Nucleus accumbens (tissue), 56 donors: ENCODE data around the gene PNPLA7.
"Not testable (repeated sequence)": the region's sequence is repeated elsewhere in the genome, so short reads cannot be mapped to it uniquely, and the experiment has no call there.

Experiments
- DNase-seq, 56 donors: peaks; one replicate each; lab custom pipeline; 2025; lab: John Stamatoyannopoulos, UW

Gene PNPLA7

GRCh38 chr9:137427454-137428310 lies 122.5 kb downstream of the PNPLA7 start:
- no peak for DNase-seq

DNA sequence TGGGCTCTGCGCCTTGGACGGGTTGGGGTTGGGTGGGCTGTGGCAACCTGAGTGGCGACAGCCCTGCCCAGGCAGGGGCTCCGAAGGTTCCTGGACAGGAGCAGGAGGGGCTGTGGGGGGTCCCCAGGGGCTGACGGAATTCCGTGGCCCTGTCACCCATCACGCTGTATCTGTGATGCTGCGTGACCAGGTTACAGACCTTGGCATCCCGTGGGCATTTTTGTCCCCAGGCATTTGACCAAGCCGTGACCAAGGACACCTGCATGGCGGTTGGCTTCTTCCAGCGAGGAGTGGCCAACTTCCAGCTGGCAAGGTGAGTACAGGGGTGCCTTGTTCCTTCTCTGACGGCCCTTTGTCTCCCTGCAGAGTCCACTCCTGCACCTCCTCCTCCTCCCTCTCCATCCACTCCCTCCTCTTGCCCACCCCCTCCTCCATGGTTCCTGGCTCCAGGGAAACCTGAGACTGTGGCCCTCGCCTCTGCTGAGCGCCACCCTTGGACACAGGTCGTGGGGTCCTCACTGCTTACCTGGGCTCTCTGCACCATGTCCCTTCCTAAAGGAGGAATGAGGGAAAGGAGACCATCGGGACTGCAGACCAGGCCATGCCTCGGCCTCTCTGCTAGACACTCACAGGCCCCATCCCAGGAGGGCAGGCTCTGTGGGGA lies 124.1 kb downstream of the PNPLA7 start:
- no peak for DNase-seq

GRCh38 chr9:137423514-137424291 lies 126.5 kb downstream of the PNPLA7 start:
- peak in 1 of 56 donors; percentile 17 for DNase-seq

DNA sequence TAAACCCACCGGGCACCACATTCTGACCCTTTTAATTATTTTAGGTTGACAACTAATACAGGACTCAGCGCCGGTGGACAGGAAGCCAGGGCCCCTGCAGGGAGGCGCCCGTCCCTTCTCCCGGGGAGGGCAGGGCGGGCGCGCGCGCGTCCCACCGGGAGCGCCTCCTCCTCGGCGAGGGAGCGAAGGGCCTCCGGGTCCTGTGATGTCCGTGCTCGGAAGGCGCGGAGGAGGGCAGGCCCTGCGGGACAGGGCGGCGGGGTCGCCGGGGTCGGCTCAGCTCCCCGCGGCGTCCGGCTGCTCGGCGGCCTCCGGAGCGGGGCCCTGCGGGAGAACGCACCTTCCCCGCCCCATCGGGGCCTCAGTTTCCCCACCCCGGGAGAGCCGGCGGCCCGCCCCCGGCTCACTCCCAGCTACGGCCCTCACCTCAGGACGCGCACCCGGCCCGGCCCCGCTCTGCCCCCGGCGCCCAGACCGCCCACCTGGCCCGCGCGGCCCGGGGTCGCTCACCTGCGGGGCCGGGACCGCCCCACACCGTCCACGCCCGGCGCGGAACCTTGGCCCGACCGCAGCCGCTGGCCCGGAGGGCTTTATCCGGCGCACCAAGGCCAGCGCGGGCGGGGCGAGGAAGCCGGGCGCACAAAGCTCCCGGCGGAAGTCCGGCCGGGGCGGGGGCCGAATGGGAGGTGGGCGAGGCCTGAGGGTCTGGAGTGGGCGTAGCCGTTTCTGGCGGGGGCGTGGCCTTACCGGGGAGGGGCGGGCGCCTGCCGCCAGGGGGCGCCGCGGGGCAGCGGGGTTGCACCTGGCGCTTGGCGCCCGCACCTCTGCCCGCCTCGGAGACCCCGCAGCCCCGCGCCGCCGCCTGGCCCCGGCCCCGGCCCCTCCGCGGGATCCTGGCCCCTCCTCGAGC lies 127.3 kb downstream of the PNPLA7 start, which contains the start of the genes EXD3 and NOXA1:
Gene EXD3 (minus strand): TSS at position 559 of the 910 bp plus-strand sequence. CDS start 27,805 bp downstream, outside the sequence.
Gene NOXA1 (plus strand): TSS at position 790 of the 910 bp plus-strand sequence. CDS start 137 bp downstream, outside the sequence.
- DNase-seq = peak in 54 of 56 donors; percentile 26 to 94 (median 78)

DNA sequence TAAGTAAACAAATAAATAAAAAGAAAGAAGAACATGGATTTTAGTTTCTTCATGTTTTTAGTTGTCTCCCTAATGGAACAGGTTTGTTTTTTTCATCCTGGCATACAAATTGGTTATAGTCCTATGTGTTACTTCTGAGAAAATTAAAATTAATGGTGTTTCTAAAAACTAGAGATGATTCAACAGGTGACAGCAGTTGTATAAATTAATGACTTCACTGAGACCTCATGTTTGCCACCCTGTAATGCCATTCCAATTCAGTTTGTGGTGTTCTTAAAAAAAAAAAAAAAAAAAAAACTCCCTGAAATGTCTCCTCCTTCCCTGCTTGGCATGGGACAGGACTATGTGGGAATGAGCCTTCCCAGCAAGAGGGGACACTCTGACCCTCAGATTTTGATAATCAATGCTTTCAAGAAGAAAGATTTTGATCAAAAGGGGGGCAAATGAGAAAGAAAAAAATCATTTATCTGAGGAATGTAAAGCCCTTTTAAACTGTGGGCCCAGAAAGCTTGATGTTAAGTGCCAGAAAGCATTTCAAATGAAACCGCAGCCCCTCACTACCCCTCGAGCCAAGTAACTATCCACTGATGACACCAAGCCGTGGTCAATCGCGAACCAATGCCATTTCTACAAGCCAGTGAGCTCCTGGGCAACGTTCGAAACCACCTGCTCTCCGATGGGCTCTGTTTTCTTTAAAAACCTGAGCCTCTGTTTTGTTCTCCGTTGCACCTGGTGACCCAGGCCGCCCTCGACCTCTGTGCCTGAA lies 128.2 kb downstream of the PNPLA7 start:
- no peak for DNase-seq

DNA sequence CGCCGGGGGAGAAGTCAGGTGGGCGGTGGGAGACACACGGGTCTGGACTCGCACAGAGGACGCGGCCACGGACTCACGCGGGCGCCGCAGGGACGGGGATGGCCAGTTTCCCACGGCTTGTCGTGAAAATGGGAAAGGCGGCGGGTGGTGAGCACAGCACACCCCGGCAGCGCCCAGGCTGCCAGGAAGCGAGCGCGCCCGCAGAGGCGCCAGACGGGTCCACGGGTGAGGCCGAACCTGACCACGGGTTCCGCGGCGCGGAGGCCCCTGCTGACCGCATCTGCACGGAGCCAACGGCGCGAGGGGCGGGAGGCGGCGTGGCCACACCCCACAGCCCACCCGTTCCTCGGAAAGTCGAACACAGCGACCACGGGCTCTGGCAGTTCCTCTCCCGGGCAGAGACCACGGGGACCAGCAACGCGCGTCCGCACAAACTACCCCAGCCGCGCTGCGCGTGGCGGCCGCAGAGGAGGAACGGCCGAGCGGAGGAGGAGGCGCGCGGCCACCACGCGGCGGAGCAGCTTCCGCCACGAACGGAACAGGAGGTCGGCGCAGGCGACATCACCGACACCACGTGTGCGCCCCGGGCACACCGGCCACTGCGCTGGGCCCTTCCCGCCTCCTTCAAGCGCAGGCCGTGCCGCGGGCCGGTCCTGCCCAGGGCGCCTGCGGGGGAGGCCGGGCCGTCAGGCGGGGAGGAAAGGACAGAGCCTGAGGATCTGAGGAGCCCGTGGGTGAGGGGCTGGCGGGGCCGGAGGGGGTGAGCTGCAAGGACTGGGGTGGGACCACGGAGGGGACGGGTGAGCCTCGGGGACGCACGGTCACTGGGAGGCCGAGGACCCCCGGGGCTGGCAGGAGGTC lies 132.8 kb downstream of the PNPLA7 start:
- DNase-seq = no peak

GRCh38 chr9:137416563-137417151 lies 133.5 kb downstream of the PNPLA7 start:
- no peak for DNase-seq

DNA sequence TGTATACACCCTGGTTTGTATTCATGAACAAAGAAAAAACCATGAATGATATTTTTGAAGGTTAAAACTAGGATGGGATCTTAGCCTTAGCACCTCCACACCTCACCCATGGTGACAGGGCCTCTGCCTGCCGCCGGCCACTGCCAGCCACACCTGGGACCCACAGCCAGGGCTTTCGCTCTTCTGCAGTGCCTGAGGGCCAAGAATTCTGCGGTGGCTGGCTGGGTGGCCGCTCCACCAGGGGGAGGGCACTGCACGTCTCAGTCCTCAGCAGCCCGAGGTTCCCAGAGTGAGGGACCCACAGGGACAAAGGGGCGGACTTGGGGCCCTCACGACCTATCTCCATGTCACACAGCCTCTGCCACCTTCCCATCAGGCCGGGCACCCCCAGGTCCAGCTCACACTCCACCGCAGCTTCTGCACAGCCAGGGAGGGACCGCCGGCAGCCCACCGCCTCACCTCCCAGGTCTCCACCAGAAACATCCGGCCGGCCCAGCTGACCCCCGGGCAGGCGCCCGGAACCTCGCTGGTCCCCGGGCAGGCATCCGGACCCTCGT lies 134.1 kb downstream of the PNPLA7 start:
- DNase-seq = no peak

DNA sequence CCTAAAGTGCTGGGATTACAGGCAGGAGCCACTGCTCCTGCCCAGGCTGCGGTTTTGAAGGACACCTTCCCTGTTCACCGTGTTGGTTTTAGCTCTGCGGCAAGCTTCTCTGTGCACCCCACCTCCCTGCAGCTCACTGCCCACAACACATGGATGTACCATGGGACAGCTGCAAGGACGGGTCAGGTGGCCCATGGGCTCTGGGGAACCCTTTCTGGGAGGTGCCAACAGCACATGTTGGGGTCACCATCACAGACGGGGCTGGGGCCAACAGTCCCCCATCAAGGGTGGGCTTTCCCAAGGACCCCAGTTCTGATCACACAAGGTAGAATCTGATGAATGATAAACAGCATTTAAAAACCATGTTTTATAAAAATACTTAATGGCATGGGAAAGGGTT lies 134.8 kb downstream of the PNPLA7 start:
- no peak for DNase-seq

DNA sequence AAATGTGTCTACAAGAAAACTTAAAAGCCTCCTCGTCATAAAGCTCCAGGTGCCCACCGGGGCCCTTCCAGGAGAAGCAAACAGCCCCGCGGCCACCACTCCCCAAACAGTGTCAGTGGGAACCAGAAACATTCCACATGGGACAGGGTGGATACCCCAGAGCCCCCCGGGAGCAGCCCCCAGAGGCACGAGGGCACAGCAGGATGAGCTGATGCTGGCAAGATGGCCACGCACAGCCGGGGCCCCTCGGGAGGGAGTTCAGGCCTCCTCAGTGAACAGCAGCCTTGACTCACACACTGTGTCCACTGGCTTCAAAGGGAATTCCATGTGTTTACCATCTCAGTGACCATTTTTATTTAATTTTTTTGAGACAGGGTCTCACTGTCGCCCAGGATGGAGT lies 137.8 kb downstream of the PNPLA7 start:
- DNase-seq = no peak

DNA sequence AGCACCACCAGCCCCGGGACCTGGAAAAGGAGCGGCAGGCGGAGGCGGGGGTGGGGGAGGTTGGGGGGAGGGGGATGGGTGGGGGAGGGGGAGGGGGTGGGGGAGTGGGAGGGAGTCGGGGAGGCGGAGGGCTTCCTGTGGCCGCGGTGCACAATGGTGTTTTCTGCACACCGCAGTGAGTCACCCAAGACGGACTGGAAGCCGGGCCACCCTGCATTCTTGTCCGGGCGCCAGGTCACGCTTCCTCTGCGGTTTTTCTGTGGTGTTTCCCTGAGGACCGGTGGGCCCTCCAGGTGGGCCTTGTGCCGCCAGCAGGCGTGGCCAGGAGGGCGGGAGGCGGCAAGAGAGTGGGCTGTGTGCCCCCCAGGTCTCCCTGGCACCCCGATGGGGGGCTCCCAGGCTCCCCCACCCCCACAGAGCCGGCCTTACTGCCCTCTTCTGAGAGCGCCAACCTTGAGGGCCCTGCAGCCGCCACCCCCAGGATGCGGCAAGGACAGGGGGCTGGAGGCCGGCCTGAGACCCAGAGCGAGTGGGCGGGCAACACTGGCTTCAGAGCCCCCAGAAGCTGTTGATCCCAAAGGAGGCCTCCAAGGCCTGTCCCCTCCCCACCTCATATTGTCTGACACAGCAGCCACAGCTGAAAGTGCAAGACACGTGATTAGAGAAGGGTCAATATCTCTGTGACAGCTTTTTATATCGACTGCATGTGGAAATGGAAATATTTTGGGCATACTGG lies 138.4 kb downstream of the PNPLA7 start:
- peak in 1 of 56 donors; percentile 30 for DNase-seq

DNA sequence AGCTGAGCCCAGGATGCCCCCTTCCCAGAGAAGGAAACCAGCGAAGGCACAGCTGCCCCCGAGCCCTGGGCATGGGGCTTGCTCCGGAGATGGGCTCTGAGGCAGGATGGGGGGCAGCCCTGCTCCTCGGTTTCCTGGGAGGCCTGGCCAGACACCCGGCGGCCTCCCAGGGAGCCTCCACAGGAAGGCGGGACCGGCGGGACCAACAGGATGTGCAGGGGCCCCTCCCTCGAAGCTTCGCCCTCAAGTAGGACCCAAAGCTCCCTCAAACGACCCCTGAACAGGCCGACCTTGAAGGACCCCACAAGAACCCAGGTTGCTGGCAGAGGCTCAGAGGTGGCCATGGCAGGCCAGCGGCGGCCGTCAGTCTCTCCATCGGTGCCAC lies 138.9 kb downstream of the PNPLA7 start:
- no peak for DNase-seq

GRCh38 chr9:137410891-137411249 lies 139.3 kb downstream of the PNPLA7 start:
- DNase-seq = no peak

- DNase-seq = not testable (repeated sequence)
These were observed 139.8 kb downstream of the PNPLA7 start for GRCh38 chr9:137410236-137410890.
